Right kidney (tissue), 1 donor: ENCODE results near the gene LRRC4B.
"Not testable (repeated sequence)": the region's sequence is repeated elsewhere in the genome, so short reads cannot be mapped to it uniquely, and the experiment has no call there.

ENCODE experiments used
- DNase-seq: peaks from one replicate; pipeline ENCODE4 v3.0.0-alpha.2; 2016

The LRRC4B gene

GRCh38 chr19:50485284-50485955 is 82.8 kb downstream of the LRRC4B start:
- no peak for DNase-seq

- no peak for DNase-seq
Observed at GRCh38 chr19:50482916-50483315, 85.3 kb downstream of the LRRC4B start.

GRCh38 chr19:50482271-50482855 is 85.9 kb downstream of the LRRC4B start:
- no peak for DNase-seq

- no peak for DNase-seq
Observed at GRCh38 chr19:50481351-50482149, 86.7 kb downstream of the LRRC4B start.

- no peak for DNase-seq
Observed at GRCh38 chr19:50480281-50481111, 87.7 kb downstream of the LRRC4B start.

GRCh38 chr19:50479761-50480251 is 88.4 kb downstream of the LRRC4B start:
- no peak for DNase-seq

GRCh38 chr19:50478901-50479715 is 89.1 kb downstream of the LRRC4B start:
- DNase-seq: no peak

GRCh38 chr19:50477751-50478515 is 90.3 kb downstream of the LRRC4B start:
- DNase-seq: no peak

- DNase-seq: no peak
Observed at GRCh38 chr19:50476907-50477238, 91.4 kb downstream of the LRRC4B start.

- peak; percentile 98 for DNase-seq
Observed at GRCh38 chr19:50476224-50476906, 91.9 kb downstream of the LRRC4B start, which contains the start of the genes EMC10 and GARIN5A. Gene EMC10 (plus strand): TSS chr19:50476507. CDS start chr19:50476545, 38 bp downstream. Gene GARIN5A (minus strand): TSS chr19:50476848. CDS start chr19:50476388, 460 bp downstream.

- DNase-seq: no peak
Observed at GRCh38 chr19:50475736-50476223, 92.5 kb downstream of the LRRC4B start.

GRCh38 chr19:50475101-50475568 is 93.1 kb downstream of the LRRC4B start:
- no peak for DNase-seq

- not testable (repeated sequence) for DNase-seq
Observed at GRCh38 chr19:50473336-50473735, 94.9 kb downstream of the LRRC4B start.

GRCh38 chr19:50468818-50469217 is 99.4 kb downstream of the LRRC4B start:
- no peak for DNase-seq

- DNase-seq: no peak
Observed at GRCh38 chr19:50467566-50467965, 100.7 kb downstream of the LRRC4B start.
